ENCODE data around the gene GSK3B.

GSK3B gene

GRCh38 chr3:120114376-120114775 is 20.1 kb upstream of the GSK3B start:
- Histone ChIP-seq H3K9me3 (no peaks in the 10 kb centered on the region), H3K36me3 (no peaks in the 10 kb centered on the region), H3K4me3 (ENCODE audit: low read depth, low read length) (no peak overlapping the region), H3K4me1 (no peaks in the 10 kb centered on the region), H3K27me3 (no peaks in the 10 kb centered on the region)
- TF ChIP-seq CTCF (IDR thresholded peaks at IDR 0.05; ENCODE audit: low read depth, low read length) = no peak
- DNase-seq = no peak

DNA sequence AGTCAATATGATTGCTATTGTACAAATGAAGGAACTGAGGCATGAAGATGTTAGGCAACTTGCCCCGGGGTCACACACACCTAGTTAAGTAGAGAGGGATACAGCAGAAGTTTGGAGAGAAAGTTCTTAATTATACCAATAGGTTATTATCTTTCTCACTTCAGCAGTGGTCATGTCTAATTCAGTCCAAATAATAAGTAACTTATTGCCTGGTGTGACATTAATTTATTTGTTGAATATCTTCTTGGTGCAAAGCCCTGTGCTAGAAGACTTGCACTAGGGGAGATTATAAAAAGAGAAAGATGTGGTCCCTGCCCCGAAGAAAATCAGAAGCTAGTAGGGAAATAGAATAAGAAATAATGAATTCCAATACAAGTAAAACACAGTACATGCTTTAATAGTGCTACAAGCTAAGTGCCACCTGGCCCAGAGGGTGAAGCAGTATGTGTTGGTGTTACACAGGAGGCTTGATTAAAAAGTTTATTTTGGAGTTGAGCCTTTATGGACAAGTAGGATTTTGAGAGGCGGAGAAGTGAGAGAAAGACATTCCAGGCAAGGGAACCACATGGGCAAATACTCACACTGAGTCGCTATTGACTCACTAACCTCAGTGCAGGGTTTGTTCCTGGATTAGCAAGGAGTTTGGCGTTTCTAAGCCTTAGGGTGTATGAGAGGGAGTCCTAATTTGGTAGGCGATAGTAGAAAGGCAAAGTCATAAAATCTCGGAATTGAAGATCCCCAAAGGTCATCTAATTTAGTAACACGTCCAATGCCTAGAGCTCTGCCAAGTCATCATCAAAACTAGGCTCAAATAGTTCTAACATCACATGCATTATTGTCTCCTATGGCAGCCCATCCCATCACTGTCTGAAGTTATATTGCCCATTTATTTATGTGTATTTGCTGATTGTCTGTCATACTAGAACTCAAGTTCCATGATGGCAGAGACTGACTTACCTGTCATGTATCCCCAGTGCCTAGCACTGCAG is 19.2 kb upstream of the GSK3B start:
- H3K27me3 ChIP-seq = no peaks in the 10 kb centered on the region
- no peaks in the 10 kb centered on the region for H3K36me3 ChIP-seq
- H3K4me1 ChIP-seq = no peaks in the 10 kb centered on the region
- TF ChIP-seq CTCF (IDR thresholded peaks at IDR 0.05; ENCODE audit: low read depth, low read length) = no peak
- no peak overlapping the region for H3K4me3 ChIP-seq (ENCODE audit: low read depth, low read length)
- no peak for DNase-seq
- H3K9me3 ChIP-seq = no peaks in the 10 kb centered on the region

DNA sequence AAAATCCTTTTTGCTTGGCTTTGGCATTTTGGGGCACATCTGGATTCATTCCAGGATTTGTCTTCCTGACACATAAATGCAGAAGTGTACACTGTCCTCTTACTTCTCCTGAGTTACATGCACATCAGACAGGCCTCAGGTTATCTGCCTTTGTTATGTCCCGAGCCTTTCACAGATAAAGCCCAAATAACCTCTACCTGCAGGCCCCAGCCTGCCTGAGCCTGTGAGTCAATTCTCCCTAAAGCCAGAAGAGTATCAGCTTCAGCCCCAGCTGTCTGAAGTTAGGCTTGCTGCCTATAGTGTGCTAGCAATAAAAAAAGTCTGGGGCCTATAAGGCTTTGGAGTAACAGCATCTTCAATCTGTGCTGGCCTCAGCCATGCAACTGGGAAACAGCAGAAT is 17.7 kb upstream of the GSK3B start:
- H3K36me3 ChIP-seq = no peaks in the 10 kb centered on the region
- TF ChIP-seq CTCF (IDR thresholded peaks at IDR 0.05; ENCODE audit: low read depth, low read length) = no peak
- H3K4me3 ChIP-seq (ENCODE audit: low read depth, low read length) = no peak overlapping the region
- DNase-seq = no peak
- H3K27me3 ChIP-seq = no peaks in the 10 kb centered on the region
- no peaks in the 10 kb centered on the region for H3K9me3 ChIP-seq
- no peaks in the 10 kb centered on the region for H3K4me1 ChIP-seq

DNA sequence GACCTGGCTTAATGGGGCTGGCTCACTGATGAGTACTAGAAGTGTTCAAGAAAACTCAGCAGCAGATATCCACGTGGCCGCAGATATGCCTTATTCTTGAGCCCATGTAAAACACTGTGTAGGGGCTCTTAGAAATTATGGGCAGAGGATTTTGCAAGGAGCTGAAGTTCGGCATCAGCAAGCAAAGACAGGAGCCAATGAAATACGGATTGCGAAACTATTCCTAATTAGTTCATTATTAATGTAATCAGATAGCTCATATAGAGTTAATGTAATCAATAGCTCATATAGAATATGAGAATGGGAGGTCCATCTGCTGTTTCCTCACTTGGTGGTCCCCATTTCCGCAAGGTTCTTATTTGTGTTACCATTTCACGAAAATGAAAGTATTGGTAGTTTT is 9.0 kb upstream of the GSK3B start:
- H3K9me3 ChIP-seq = no peaks in the 10 kb centered on the region
- peaks cover 4% of the 10 kb centered on the region for H3K4me1 ChIP-seq
- no peak for DNase-seq
- no peak for TF ChIP-seq CTCF (IDR thresholded peaks at IDR 0.05; ENCODE audit: low read depth, low read length)
- no peak overlapping the region for H3K4me3 ChIP-seq (ENCODE audit: low read depth, low read length)
- no peaks in the 10 kb centered on the region for H3K27me3 ChIP-seq
- H3K36me3 ChIP-seq = no peaks in the 10 kb centered on the region; the same call in 1 of the 2 replicates

GRCh38 chr3:120102674-120103073 is 8.4 kb upstream of the GSK3B start:
- DNase-seq = no peak
- Histone ChIP-seq H3K9me3 (no peaks in the 10 kb centered on the region), H3K27me3 (no peaks in the 10 kb centered on the region), H3K4me3 (ENCODE audit: low read depth, low read length) (no peak overlapping the region), H3K36me3 (no peaks in the 10 kb centered on the region; the same call in 1 of the 2 replicates), H3K4me1 (peaks cover 4% of the 10 kb centered on the region)
- TF ChIP-seq CTCF (IDR thresholded peaks at IDR 0.05; ENCODE audit: low read depth, low read length) = no peak

- no peak for TF ChIP-seq CTCF (IDR thresholded peaks at IDR 0.05; ENCODE audit: low read depth, low read length)
- no peak for DNase-seq
- Histone ChIP-seq H3K27me3 (no peaks in the 10 kb centered on the region), H3K4me1 (peaks cover 4% of the 10 kb centered on the region), H3K9me3 (no peaks in the 10 kb centered on the region), H3K4me3 (ENCODE audit: low read depth, low read length) (no peak overlapping the region), H3K36me3 (no peaks in the 10 kb centered on the region; the same call in 1 of the 2 replicates)
Observed at GRCh38 chr3:120102232-120102631, 8.0 kb upstream of the GSK3B start.

Data from BE2C (cell line).